HG03135 (cell line): ENCODE measurements around the gene TUBB4A.

Experiments
- ATAC-seq: cut with Tn5 transposase; IDR thresholded peaks from one replicate; pipeline ENCODE4 v1.9.1; 2021; ENCODE audit warnings: mild to moderate bottlenecking, moderate library complexity; ENCODE audit not compliant: unreplicated experiment

Gene TUBB4A

DNA sequence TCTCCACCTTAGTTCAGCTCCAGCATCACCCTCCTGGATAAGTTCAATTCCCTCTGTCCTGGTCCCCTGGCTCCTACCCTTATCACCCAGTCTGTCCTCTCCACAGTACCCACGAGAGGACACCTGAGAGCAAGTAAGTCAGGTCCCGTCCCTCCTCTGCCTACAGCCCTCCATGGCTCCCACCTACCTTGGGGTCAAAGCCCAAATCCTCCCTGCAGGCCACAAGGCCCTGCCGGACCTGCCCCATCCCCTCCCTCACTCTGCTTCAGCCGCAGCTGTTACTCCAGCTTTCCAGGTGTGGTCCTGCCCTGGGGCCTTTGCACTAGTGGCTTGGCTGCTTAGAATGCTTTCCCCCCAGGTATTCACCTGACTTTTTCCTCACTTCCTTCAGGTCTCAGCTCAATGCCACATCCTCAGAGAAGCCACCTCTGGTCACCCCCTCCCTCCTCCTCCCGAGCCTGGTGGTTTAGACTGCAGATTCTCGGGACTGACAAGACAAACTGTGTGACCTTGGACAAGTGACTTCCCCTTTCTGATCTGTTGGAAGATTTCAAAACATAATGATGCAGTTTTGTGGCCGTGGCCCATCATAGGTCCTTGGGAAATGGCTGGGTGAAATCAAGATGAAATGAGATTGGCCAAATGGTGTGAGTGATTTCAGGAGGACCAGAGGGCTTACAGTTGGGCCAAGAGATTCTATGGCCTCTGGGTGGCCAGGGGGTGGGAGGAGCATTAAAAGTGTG, 3.6 kb downstream of the TUBB4A start:
- no peak for ATAC-seq

DNA sequence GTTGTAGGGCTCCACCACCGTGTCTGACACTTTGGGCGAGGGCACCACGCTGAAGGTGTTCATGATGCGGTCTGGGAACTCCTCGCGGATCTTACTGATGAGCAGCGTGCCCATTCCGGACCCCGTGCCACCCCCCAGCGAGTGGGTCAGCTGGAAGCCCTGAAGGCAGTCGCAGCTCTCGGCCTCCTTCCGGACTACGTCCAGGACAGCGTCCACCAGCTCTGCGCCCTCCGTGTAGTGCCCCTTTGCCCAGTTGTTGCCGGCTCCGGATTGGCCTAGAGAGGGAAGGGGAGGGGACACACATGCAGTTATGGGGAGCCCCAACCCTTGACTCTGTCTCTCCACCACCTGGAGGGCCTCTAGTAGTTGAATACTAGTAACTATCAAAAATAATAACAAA, 6.2 kb downstream of the TUBB4A start:
- ATAC-seq = no peak

DNA sequence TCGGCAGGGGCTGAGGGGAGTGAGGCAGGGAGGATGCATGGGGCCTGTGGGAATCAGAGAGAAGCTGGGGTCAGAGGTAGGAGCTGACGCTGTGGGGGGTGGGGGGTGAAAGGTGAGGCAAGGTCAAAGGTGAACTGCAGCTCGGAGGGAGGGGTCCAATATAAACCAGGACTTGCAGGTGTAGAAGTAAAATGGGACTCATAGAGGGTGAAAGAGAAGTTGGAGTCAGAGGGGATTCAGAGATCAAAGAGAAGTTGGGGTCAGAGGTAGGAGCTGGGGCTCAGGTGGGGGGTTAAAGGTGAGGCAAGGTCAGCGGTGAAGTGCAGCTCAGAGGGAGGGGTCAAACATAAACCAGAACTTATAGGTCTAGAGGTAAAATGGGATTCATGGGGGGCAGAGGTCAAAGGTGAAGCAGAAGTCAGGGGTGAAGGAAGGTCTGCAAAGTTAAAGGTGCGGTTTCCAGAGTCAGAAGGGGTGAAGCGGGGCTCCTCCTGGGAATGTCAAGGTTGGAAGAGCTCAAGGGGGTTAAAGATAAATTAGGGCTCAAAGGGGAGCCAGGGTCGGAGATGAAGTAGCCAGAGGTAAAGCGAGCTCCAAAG, 7.6 kb downstream of the TUBB4A start:
- no peak for ATAC-seq

DNA sequence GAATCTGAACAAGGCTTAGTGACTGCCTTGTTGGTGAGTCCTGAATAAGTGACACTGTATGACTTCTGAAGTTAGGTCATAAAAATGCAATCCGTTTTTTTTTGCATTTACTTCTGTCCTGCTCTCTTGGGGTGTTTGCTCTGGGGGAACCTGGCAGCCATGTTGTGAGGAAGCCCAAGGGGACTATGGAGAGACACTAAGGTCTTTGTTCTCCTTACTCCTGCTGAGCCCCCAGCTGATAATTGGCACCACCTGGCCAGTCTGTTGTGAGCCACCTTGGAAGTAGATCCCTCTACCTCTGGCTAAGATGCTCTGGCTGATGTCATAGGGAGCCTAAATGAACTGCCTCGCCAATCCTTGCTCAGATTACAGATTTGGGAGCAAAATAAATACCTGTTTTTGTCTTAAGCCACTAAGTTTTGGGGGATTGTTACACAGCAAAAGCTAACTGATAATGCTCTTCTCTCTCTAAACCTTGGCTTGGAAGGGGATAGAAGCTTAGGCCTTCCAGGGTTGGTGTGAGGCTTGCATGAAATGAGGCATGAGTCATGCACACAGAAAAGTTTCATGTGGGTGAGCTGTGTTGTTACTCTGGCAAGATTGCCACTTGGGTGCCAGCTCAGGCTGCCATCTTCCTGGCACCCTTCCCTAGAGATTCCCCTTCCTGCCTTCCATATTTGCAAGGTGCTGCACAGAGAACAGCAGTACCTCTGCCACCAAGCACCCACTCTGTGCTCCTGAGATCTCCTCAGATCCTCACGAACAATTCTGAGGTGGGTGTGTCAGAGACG, 10.1 kb downstream of the TUBB4A start:
- no peak for ATAC-seq

DNA sequence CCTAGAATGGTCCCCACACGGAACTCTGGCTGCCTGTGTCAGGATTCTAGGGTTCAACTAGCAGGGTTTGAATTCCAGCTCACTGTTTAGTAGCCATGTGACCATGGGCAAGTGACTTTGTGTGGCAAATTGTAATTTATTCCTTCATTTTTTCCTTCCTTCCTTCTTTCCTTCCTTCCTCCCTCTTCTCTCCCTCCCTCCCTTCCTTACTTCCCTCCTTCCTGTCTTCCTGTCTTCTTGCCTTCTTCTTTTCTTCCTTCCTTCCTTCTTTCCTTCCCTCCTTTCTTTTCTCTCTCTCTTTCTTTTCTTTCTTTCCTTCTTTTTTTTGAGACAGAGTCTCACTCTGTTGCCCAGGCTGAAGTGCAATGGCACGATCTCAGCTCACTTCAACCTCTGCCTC, 12.0 kb downstream of the TUBB4A start:
- ATAC-seq = no peak

DNA sequence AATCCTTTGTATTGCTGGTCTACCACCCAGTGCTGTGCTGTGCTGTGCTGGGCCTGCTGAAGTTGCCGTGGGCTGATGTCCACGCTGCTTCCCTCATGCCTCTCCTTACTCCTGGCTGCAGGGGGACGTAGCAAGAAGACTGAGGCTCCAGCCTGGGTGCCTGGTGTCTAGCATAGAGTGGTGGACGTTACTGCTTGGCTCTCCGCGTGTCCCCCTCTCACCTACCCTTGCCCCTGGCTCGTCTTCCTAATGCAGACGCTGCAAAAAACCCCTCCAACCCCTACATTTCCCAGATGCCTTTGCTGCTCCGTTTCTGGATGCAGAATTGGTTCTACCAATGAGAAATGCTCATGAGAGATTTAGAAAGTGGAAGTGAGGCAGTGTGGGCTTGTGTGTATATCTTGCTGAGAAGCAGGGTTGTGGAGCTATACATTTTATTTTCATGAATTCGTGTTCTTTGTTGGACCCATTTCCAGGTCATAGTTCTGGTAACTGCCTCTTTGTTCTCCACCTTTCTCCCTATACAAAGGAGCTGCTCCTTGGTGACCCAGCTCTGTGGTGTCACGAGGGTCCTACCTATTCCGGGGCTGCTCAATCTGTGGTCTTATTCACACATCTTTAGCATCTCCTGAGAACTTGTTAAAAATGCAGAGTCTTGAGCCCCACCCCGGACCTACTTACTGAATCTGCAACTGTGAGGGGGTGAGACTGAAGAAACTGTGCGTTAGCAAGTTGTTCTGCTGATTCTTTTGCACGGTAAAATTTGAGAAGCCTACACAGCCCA, 12.6 kb downstream of the TUBB4A start:
- no peak for ATAC-seq

DNA sequence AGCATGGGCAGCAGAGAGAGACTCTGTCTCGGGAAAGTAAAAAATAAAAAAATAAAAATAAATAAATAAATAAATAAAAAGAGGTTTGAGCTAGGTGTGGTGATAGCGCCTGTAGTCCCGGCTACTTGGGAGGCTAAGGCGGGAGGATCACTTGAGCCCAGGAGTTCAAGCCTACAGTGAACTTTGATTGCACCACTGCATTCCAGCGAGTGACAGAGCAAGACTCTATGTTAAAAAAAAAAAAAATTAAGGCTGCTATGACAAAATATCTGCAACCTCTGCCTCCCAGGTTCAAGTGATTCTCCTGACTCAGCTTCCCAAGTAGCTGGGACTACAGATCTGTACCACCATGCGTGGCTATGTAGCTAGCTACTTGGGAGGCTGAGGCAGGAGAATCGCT, 17.3 kb downstream of the TUBB4A start:
- no peak for ATAC-seq

DNA sequence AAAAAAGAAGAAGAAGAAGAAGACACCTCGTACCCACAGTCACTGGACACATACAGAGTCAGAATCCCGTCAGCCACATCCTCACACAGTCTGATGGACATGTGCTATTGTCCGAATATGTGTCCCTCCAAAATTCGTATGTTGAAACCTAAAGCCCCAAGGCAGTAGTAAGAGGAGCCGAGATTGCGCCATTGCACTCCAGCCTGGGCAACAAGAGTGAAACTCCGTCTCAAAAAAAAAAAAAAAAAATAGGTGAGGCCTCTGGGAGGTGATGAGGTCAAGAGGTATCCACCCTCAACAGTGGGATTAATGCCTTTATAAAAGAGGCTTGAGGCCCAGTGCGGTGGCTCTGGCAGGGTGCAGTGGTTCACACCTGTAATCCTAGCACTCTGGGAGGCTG, 17.9 kb downstream of the TUBB4A start:
- no peak for ATAC-seq

DNA sequence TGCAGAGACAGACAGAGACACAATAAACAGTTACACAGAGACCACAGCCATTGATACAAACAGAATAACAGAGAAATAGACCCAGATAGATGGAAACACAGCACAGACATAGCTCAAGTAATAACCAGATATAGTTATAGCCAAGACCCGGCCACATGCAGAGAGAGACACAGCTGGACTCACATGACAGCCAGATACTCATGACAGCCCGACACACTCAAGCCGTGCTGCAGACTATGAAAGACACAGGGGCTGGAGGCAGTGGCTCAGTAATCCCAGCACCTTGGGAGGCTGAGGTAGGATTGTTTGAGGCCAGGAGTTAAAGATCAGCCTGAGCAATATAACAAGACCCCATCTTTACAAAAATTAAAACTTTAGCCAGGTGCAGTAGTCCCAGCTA, 18.9 kb downstream of the TUBB4A start:
- ATAC-seq = no peak

DNA sequence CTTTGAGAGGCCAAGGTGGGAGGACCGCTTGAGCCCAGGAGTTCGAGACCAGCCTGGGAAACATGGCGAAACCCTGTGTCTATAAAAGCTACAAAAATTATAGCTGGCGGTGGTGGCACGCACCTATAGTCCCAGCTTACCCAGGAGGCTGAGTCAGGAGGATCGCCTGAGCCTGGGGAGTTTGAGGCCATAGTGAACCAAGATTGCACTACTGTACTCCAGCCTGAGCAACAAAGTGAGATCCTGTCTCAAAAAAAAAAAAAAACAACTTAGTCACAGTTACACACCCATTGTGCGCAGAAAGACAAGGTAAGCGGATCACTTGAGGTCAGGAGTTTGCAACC, 19.8 kb downstream of the TUBB4A start:
- no peak for ATAC-seq

DNA sequence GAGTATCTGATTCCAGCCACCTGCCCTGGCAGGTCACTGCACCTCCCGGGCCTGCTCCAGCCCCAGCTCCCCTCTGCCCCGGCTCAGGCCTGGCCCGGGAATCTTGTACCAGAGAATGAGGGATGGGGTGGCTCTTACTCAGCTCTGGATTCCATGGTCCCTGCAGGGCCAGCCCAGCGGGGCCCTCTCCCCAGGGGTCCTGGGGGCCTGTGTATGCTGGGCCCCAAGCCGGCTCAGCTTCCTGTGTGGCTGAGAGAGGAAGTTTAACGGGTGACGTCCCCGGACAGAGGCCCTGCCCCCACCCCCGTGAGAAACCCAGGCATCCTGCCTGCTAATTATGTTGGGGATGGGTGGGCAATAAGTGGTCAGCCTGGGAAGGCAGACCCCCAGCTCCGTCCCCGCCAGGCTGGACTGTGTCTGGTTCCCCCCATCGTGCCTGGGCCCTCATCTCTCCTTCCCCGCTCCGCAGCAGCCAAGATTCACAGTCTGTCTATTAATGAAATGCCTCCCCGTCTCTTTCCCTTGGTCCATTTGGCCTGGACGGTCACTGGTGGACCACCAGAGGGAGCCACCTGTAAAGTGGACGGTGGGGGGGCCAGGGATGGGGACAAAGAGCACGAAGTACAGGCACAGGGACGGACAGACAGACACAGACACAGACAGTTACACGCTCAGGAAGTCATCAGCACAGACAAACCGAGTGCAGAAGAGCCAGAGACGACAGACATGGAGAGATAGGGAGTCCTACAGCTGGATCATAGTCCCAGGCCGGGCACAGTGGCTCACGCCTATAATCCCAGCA, 20.4 kb downstream of the TUBB4A start, which contains the start of gene DENND1C:
DENND1C (minus strand) TSS at position 247 of the 802 bp plus-strand sequence; CDS start at position 155, 92 bp downstream.
- ATAC-seq = no peak

DNA sequence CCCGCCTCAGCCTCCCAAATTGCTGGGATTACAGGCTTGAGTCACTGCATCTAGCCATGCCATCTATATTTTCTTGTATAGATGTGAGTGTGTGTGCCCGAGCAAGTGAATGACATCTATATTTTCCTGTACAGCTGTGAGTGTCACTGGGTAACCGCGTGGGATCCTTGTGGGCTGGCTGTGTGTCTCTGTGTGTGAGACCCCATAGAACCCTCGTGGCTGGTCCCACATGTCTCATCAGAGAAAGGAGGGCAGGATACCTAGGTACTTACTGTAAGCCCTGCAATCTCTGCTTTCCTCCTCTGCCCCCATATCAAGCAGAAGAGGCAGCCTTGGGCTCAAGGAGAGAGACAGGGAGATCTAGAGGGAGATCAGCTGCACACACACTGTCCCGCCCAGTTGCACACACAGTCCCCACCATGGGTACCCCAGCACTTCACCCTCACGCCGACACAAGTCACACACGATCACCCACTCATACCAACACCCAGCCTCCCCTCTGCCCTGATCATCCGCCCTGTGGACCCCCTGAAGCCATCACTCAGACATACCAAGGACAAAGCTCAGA, 21.2 kb downstream of the TUBB4A start:
- ATAC-seq = no peak

DNA sequence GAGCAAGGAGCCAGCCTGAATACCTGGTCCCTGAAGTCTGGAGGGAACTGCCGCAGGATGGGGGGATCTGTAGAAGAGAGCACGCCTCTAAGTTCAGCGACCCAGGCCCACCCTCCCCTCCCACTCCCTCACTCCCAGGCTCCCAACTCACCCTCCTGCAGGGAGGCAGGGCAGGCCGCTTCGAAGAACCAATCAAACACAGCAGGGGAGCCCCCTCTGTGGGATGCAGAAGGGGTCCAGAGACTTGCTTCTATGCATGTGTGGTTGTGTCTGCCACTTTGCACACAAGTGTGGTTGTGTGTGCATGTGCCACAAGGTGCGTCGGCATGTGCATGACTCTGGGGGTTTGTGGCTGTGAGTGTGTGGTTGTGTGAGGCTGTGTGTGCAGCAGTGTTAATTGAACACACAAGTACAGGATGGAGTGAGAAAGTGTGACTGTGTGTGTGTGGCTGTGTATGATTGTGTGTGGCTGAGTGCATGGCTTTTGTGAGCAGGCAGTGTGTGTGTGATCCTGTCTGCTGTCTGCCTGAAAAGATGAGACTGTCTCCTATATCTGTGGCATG, 22.2 kb downstream of the TUBB4A start:
- no peak for ATAC-seq

DNA sequence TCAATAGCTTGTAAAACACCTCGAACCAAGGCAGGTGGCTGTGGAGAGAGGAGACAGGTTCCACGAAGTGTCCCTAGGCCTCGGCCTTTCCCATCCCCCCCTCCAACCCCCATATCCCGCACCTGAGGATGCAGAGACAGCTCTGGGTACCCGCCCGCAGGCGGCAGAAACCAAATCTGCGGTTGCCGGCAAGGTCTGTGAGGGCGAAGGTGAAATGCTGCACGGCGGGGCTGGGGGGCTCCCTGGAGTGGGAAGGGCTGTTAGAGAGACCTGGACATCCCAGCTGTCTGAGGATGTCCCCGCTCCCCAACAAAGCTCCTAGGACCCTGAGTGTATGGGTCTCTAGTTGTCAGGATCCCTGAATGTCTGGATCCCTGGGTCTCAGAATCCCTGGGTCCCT, 23.3 kb downstream of the TUBB4A start:
- ATAC-seq = no peak

DNA sequence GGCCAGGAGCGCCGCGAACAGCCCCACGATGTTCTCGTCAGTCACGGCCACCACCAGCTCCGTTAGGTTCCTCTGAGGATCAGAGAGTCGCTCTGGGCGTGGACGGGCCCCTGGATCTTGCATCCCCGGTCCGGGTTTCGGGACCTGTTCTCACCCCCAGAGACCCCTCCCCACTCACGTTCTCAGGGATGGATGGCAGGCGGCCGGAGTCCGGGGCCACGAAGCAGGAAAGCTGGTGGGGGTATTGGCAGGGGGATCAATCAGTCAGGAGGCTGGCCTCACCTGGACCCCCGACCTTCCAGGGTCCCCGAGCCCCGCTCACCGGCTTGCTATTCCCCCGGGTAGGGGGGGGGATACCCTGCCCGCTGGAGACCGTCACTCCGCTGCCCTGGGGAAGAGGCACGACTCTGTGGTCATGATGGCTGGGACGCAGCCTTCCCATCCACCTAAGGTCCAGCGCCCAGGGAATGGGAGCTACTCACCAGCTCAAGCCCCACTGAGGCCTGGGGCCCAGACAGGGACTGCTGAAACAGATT, 25.1 kb downstream of the TUBB4A start:
- no peak for ATAC-seq

DNA sequence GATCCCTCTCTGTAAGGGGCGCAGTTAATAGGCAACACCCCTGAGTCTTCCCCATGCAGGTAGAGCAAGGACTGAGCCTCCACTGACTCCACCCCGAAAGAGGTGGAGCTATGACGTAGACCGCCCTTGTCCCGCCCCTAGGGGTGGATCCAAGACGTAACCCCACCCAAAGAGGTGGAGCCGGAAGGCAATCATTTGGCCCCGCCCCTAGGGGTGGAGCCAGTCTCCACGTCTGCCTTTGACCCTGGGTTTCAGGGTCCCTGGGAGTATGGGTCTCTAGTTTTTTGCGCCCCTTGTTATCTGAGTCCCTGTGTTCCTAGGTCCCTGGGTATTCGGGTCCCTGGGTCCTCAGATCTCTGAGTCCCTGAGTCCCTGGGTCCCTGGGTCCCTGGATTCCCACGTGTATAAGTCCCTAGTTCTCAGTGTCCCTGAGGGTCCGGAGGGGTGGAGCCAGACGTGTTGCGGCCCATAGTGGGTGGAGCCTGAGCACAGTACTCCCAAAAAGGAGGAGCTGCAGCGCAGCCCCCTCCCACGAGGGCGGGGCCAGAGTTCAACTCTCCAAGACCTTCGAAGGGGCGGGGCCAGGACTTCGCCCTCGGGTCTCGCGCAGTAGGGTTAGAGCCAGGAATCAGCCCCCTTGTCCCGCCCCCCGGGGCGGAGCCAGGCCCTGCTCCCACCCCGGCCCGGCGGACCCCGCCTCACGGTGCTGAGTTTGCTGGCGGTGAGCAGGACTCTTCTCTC, 25.8 kb downstream of the TUBB4A start:
- ATAC-seq = no peak

DNA sequence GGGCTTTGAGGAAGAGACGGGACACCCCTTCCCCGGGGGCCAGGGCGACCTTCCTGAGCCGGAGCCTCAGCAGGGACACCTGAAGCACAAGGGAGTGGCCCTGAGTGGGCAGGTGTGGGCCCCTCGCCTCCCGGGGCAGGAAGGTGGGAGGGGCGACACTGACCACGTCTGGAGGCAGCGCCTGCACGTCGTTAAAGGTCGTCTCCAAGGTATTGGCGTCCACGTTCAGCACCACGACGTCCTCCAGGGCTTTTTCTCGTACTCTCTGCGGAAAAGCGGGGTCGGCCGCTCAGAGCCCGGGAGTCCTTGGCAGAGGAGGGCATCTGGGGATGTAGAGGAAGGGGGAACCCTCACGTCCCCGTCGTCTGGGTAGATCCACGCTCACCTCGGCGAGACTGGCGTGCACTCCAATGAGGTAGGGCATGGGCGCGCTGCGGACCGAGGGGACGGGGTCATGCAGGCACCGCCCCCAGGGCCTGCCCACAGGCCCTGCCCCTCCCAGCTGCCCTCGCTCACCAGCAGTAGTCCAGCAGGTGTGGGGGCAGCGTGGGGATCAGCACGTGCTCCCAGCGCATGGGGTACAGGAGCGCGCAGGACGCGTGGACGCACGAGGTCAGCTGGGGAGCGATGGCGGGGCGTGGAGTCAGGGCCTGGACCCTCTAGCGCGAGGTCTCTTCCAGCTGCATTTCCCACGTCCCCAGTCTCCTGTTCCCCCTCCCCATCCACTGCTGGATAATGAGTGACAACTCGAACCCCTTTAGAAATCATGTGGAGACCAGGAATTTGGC, 26.6 kb downstream of the TUBB4A start:
- ATAC-seq = no peak

DNA sequence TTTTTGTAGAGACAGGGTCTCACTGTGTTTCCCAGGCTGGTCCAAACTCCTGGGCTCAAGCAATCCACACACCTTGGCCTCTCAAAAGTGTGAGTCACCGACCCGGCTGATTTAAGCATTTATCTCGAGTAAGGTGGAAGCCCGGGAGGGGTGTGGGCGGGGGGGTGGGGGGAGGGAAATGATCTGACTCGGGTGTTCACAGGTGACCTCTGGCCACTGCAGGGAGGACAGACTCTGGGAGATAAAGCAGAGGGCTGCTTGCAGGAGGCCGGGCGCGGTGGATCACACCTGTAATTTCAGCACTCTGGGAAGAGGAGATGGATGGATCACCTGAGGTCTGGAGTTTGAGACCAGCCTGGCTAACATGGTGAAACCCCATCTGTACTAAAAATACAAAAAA, 28.5 kb downstream of the TUBB4A start:
- ATAC-seq = no peak
